Raji (cell line): ENCODE results near the gene PRKCH.

Experiments used
- POLR2A ChIP-seq: IDR thresholded peaks from 2 replicates; pipeline ENCODE4 v1.6.1; 2011; ENCODE audit warnings: low read depth, low read length, control low read depth; ENCODE audit not compliant: insufficient read depth

PRKCH gene

GRCh38 chr14:61321385-61322010 lies at the start of gene PRKCH:
PRKCH (plus strand) TSS chr14:61321579; CDS start chr14:61322102, 523 bp downstream.
- no peak for TF ChIP-seq POLR2A

- no peak for TF ChIP-seq POLR2A
These were observed 44.1 kb upstream of the PRKCH start for GRCh38 chr14:61277232-61277631.

- TF ChIP-seq POLR2A, result no peak
These were observed 43.6 kb upstream of the PRKCH start for GRCh38 chr14:61277784-61278183.

GRCh38 chr14:61279082-61279481 lies 42.3 kb upstream of the PRKCH start:
- TF ChIP-seq POLR2A, result no peak

- TF ChIP-seq POLR2A, result no peak
These were observed 41.3 kb upstream of the PRKCH start for GRCh38 chr14:61280092-61280525.

- no peak for TF ChIP-seq POLR2A
These were observed 40.7 kb upstream of the PRKCH start for GRCh38 chr14:61280526-61281185.

- no peak for TF ChIP-seq POLR2A
These were observed 40.0 kb upstream of the PRKCH start, which contains the start of gene TMEM30B for GRCh38 chr14:61281186-61281947. TMEM30B (minus strand) TSS chr14:61281338; CDS start chr14:61281147, 191 bp downstream.

GRCh38 chr14:61281948-61282275 lies 39.5 kb upstream of the PRKCH start:
- TF ChIP-seq POLR2A, result no peak

- no peak for TF ChIP-seq POLR2A
These were observed 38.6 kb upstream of the PRKCH start for GRCh38 chr14:61282746-61283145.

GRCh38 chr14:61284001-61284400 lies 37.4 kb upstream of the PRKCH start:
- TF ChIP-seq POLR2A, result no peak

GRCh38 chr14:61285364-61285763 lies 36.0 kb upstream of the PRKCH start:
- no peak for TF ChIP-seq POLR2A

- TF ChIP-seq POLR2A, result no peak
These were observed 34.2 kb upstream of the PRKCH start for GRCh38 chr14:61287196-61287595.

GRCh38 chr14:61288228-61288627 lies 33.2 kb upstream of the PRKCH start:
- no peak for TF ChIP-seq POLR2A

GRCh38 chr14:61288720-61289119 lies 32.7 kb upstream of the PRKCH start:
- no peak for TF ChIP-seq POLR2A

- TF ChIP-seq POLR2A, result no peak
These were observed 30.7 kb upstream of the PRKCH start for GRCh38 chr14:61290701-61291100.

- no peak for TF ChIP-seq POLR2A
These were observed 25.2 kb upstream of the PRKCH start for GRCh38 chr14:61296151-61296550.
